HFF-Myc (cell line): ENCODE measurements around the gene TTLL3.

ENCODE experiments used
- DNase-seq: peaks from one replicate; pipeline ENCODE4 v3.0.0-alpha.2; 2011; ENCODE audit warnings: low read depth; ENCODE audit errors: extremely low read depth
- H3K4me3 ChIP-seq: replicated peaks from 2 replicates; pipeline ENCODE4 v1.5.1; 2011; ENCODE audit warnings: low read depth, mild to moderate bottlenecking, control low read depth, low read length
- TF ChIP-seq, protein P1 (sequence below): IDR thresholded peaks from 2 replicates; pipeline ENCODE4 v1.5.1; 2012; ENCODE audit warnings: mild to moderate bottlenecking, low read depth, low read length, control low read depth; ENCODE audit errors: missing control alignments

TTLL3 gene

DNA sequence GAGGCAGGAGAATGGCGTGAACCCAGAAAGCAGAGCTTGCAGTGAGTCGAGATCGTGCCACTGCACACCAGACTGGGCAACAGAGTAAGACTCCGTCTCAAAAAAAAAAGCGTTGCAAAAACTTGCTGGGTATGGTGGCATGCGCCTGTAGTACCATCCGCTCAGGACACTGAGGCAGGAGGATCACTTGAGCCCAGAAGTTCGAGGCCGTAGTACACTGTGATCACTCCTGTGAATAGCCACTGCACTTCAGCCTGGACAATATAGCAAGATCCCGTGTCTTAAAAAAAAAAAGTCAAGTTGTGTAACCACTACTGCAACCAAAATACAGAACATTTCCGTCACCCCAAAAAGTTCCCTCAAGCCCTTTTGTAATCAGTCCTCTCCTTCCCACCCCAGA lies 15.7 kb upstream of the TTLL3 start:
- H3K4me3 ChIP-seq = peak overlapping the region; percentile 81
- DNase-seq = no peak
- TF ChIP-seq, protein P1, sequence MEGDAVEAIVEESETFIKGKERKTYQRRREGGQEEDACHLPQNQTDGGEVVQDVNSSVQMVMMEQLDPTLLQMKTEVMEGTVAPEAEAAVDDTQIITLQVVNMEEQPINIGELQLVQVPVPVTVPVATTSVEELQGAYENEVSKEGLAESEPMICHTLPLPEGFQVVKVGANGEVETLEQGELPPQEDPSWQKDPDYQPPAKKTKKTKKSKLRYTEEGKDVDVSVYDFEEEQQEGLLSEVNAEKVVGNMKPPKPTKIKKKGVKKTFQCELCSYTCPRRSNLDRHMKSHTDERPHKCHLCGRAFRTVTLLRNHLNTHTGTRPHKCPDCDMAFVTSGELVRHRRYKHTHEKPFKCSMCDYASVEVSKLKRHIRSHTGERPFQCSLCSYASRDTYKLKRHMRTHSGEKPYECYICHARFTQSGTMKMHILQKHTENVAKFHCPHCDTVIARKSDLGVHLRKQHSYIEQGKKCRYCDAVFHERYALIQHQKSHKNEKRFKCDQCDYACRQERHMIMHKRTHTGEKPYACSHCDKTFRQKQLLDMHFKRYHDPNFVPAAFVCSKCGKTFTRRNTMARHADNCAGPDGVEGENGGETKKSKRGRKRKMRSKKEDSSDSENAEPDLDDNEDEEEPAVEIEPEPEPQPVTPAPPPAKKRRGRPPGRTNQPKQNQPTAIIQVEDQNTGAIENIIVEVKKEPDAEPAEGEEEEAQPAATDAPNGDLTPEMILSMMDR = no peak

DNA sequence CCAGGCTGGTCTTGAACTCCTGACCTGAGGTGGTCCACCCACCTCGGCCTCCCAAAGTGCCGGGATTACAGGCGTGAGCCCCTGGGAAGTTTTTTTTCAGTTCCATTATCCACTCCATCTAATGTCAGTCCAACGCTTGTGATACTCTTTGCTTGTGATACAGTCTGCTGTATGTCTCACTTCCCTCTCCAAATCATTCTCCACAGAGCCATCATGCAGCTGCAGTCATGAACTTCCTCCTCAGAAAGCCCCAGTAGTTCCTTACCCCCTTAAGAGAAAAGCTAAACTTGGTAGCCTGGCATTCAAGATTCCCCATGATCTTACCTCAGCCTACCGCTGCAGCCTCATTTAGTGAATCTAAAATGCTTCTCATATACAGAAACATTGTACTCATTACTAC lies 14.9 kb upstream of the TTLL3 start:
- TF ChIP-seq, protein P1 = no peak
- DNase-seq = no peak
- no peak overlapping the region for H3K4me3 ChIP-seq

DNA sequence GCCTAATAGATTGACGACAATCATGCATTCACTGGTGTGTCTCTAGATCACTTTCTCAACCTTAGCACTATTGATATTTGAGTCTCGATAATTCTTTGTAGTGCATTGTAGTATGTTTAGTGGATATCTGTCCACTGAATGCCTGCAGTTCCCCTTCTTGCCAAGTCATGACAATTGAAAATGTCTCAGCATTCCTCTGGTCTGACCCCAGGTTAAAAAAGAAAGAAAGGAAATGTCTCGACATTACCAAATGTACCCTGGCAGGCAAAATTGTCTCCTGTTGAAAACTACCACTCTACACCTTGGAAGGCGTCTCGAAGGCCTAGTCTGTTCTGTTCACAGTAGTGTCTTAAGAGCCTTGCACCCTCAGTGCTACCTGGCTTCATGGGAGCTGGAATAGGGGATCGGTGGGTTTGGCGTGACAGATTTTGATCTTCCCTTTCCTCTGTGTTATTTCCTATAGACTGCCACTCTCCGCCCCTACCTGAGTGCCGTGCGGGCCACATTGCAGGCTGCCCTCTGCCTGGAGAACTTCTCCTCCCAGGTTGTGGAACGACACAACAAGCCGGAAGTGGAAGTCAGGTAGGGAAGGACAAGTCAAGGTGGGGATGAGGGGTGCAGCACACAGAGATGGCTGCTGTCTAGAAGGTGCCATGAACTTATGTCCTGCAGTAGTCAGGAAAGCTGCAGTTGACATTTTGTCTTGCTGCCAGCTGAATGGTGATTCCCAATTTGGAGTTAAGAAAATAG lies 12.7 kb upstream of the TTLL3 start:
- H3K4me3 ChIP-seq = no peak overlapping the region
- no peak for DNase-seq
- TF ChIP-seq, protein P1 = no peak

DNA sequence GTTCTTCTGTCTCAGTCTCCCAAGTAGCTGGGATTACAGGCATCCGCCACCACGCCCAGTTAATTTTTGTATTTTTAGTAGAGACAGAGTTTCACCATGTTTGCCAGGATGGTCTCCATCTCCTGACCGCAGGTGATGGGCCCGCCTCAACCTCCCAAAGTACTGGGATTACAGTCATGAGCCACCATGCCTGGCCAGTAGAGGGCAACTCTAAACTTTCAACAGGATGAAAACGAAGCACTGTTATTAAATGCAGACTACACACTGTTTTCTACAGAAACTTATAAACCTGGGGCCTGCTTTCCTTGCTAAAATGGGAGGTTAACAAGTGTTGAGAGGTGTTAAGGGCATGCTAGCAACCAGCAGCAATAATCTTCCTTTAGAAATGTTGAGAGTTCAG lies 9.5 kb upstream of the TTLL3 start:
- TF ChIP-seq, protein P1 = peak; percentile 36
- no peak overlapping the region for H3K4me3 ChIP-seq
- DNase-seq = no peak

DNA sequence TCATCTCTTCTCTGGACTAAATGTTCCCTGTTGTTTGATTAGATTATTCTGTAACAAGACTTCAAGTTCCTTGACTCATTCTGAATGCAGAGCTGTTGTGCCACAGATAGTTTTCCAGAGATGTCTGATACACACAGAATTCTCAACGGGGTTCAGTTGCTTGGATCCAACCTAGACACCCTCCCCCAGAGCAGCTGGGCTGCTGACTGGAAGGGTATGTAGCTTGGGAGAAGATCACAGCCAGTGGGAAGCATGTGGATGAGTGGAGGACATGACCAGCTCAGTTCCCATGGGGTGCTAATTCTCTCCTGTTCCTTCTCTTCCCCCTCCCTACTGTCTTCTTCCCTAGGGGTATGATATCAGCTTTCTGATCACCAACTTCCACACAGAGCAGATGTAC lies 6.6 kb upstream of the TTLL3 start:
- no peak for DNase-seq
- TF ChIP-seq, protein P1 = no peak
- H3K4me3 ChIP-seq = no peak overlapping the region

DNA sequence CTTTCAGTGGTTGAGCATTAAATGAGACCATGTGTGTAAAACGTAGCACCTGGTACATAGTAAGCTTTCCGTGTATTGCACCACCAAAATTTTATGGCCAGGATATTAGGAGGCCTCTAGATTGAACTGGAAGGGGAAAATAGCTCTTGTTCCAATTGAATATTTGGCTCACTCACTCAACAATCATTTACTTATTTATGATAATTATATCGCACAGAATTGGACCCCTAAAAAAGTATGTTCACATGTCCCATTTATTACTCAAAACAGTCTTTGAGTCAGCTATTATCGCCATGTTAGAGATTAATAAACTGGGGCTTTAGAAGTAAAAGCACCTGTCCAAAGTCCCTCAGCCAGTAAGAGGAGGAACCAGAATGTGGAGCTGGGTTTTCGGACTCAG lies 5.1 kb upstream of the TTLL3 start:
- no peak for DNase-seq
- no peak overlapping the region for H3K4me3 ChIP-seq
- TF ChIP-seq, protein P1 = no peak

DNA sequence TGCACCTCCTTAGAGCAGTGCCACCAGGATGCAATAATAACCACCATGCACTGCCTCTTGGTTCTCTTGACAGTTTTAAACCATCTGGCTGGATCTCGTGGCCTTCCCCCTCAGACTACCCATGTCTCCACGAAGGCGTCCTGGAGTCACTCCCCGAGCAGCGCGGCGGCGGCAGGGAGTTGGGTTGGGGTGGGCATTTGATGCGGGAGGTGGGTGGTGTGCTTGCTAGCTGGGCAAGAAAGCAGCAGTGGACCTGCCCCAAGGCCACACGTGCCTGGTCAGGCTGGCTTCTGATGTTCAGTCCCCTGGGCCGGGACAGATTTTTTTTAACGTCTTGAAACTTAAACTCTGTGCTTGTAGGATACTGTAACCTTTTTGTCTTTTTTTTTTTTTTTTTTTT lies 3.9 kb upstream of the TTLL3 start:
- no peak overlapping the region for H3K4me3 ChIP-seq
- TF ChIP-seq, protein P1 = no peak
- no peak for DNase-seq
